ENCODE measurements around the gene ARHGEF3.

DNA sequence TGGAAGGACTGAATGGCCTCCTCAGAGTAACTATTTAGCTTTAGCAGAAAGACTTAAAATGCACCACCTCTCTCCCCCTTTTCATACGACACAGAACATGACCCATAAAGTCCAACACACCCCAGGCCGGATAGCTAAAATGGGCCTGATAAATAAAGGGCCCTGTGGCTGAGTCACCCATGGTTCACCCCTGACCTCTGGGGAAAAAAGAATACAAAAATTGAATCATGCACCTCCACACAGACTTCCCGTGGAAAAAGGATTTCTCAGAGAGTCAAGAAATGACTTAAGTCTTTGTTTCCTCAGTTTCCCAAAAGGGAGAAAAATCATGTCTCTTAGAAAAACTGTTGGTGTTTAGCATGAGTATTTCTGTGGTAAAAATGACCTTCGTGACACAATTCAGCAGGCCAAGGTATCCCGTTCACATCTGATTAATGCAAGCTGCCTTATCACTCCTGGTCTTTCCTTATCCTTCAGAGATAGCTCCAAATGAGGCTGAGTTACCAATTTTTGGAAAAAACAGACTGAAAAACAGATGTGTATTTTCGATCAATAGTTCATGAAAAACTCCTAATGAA is 34.0 kb upstream of the ARHGEF3 start:
- TF ChIP-seq, protein P1, sequence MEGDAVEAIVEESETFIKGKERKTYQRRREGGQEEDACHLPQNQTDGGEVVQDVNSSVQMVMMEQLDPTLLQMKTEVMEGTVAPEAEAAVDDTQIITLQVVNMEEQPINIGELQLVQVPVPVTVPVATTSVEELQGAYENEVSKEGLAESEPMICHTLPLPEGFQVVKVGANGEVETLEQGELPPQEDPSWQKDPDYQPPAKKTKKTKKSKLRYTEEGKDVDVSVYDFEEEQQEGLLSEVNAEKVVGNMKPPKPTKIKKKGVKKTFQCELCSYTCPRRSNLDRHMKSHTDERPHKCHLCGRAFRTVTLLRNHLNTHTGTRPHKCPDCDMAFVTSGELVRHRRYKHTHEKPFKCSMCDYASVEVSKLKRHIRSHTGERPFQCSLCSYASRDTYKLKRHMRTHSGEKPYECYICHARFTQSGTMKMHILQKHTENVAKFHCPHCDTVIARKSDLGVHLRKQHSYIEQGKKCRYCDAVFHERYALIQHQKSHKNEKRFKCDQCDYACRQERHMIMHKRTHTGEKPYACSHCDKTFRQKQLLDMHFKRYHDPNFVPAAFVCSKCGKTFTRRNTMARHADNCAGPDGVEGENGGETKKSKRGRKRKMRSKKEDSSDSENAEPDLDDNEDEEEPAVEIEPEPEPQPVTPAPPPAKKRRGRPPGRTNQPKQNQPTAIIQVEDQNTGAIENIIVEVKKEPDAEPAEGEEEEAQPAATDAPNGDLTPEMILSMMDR (conservative IDR thresholded peaks at IDR 0.05), result no peak
- no peak for TF ChIP-seq ZFX (IDR thresholded peaks at IDR 0.05)
